GM08714 (cell line): ENCODE measurements around the gene RPTOR.

Experiments
- H3K4me3 ChIP-seq: fragments of 200-500 bp; sonication (Bioruptor generic); 2 replicates; pipeline ENCODE4 v1.5.1; 2014; ENCODE audit warnings: mild to moderate bottlenecking, low read length, inconsistent platforms
- ZNF274 ChIP-seq: IDR thresholded peaks from 2 replicates; pipeline ENCODE4 v1.6.1; 2012; ENCODE audit warnings: mild to moderate bottlenecking, low read depth, low read length

Gene RPTOR

GRCh38 chr17:80584176-80584905 lies 39.7 kb downstream of the RPTOR start:
- no peak overlapping the region for H3K4me3 ChIP-seq
- no peak for TF ChIP-seq ZNF274

DNA sequence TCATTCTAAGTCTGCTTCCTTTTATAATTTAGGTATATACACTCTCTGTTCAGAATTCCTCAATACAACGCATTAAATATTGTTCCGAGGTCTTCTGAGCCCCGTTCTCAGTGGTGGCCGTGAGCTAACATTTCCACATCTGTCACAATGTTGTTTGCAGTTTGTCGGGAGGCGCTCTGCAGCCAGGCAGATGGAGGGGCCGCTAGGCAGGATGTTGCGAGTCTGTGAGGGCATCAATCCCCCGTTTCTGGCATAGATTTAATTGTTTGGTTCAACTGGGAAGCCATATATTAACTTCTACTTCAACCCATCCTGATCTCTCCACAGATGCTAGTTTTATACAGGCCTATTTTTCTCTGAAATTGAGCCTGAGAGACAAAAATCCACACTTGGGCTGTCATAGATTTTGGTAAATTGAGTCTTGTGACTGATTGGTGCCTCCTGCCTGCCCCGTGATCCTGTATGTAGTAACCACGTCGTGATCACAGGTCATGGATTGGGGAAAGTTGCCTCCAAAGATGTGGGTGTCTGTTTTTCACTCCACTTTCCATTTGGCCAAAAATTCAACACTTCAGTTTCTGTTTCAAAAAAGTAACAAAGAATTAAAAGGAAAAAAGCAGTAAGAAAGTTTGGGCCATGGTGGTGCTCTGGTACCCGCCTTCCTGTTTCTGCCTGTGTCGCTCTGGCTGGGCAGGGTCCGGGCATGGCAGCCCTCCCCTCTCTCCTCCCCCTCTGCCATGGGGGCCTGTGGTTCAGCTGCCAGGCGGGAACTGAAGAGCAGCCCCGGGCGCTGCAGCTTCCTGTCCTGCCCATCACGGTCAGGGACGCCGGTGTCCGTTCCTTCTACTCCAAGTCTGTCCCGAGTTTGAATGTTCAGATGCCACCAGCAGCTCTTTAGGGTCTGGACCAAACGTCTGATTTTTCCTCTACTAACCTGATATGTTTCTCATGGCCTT lies 41.5 kb downstream of the RPTOR start:
- no peak for TF ChIP-seq ZNF274
- H3K4me3 ChIP-seq: no peak overlapping the region

DNA sequence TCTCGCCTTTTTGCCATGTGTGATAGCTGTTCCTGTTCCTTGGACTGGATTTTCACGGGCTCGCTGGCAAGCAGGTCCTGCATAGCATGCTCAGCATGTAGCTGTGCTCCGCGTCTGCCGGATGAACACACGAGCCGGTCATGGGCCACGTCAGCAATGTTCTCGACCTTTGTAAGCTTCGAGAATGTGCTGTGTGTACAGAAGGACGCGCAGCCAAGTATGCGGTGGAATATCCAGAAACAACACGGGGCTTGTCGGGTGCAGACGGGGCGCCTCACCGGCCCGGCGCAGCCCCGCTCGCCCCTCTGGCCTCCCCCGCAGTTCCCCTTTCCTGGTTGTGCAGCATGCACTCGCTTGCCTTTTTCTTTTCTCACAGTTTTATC lies 42.2 kb downstream of the RPTOR start:
- no peak for TF ChIP-seq ZNF274

DNA sequence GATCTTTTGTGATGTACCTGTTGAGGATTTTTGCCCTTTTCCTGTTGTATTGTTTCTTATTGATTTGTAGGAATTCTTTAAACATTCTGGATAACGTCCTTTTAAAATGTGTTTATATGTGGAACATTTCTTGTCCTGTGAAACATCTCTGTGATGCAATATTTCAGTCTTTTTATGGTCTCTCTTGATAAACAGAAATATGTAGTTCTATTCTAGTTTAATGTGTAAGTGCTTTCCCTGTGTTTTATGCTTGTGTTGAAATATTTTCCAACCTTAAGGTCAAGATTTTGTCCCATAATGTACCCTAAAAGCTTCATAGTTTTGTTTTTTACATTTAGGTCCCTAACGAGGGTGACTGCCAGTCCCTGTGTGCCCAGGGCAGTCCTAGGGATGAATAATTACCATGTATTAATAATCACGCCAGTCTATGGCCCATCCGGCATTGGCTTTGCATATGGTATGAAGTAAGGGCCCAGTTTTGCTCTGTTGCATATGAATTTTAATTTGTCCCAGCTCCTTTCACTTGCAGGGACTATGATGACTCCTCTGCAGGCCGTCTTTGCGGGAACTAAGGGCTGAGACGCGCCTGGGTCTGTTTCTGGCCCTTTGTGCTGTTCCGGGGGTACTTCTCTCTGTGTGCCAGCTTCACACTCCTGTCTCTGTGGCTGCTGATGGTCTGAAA lies 44.2 kb downstream of the RPTOR start:
- TF ChIP-seq ZNF274: no peak
- no peak overlapping the region for H3K4me3 ChIP-seq

More for the DNA sequence above, 42.2 kb downstream of the RPTOR start:
- H3K4me3 ChIP-seq: no peak overlapping the region

DNA sequence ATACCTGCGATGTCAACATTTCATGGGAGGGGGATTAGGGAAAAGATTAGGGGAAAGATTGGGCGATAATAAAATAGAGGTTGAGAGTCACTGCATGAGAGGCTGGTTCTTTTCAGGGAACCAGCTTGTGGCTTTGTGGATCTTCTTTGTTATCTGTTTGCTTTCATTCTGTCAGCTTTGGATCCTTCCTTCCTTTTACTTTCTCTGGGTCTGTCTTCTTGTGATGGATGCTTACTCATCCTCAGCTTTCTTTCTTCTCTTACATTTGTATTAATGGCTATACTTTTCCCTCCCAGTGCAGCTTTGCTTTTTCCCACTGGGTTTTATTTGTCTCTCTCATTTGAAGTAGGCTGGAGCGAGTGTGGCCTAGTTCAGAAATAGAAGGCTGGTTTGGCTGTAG lies 47.1 kb downstream of the RPTOR start:
- TF ChIP-seq ZNF274: no peak
- H3K4me3 ChIP-seq: no peak overlapping the region

DNA sequence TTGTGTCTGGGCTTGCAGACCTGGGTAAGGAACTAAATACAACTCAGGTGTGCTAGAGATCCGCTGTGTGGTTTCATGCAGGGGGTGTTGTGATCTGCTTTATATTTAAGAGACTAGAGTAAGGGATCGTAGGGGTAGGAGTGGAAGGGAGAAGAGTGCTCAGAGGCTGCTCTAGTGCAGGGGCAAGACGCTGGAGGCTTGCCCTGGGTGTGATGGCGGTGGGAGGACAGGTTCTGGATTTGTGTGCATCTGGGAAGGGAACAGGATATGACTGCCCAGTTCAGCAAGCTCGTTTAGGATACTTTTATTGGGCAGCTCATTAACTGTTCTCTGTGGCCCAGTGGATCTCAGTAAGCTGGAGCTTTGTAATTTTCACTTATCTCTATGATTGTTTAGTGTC lies 47.6 kb downstream of the RPTOR start:
- H3K4me3 ChIP-seq: no peak overlapping the region
- no peak for TF ChIP-seq ZNF274

DNA sequence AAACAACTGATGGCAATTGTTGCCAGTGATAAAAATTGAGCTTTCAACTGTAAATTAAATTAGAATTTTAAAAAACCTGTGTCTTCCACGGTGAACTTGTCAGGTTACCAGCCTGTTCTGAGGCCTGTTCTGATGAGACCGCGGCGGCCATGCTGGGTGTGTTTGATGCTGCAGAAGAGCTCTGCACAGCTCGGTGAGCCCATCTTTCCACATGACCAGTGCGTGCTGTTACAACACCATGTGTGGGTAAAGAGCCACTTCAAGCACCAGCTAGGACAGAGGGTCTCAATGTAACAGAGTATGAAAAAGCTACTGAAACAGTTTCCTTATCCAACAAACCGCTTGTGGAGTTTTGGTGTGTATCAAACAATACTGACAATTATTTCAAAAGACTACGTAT lies 48.5 kb downstream of the RPTOR start:
- TF ChIP-seq ZNF274: no peak
- H3K4me3 ChIP-seq: no peak overlapping the region

DNA sequence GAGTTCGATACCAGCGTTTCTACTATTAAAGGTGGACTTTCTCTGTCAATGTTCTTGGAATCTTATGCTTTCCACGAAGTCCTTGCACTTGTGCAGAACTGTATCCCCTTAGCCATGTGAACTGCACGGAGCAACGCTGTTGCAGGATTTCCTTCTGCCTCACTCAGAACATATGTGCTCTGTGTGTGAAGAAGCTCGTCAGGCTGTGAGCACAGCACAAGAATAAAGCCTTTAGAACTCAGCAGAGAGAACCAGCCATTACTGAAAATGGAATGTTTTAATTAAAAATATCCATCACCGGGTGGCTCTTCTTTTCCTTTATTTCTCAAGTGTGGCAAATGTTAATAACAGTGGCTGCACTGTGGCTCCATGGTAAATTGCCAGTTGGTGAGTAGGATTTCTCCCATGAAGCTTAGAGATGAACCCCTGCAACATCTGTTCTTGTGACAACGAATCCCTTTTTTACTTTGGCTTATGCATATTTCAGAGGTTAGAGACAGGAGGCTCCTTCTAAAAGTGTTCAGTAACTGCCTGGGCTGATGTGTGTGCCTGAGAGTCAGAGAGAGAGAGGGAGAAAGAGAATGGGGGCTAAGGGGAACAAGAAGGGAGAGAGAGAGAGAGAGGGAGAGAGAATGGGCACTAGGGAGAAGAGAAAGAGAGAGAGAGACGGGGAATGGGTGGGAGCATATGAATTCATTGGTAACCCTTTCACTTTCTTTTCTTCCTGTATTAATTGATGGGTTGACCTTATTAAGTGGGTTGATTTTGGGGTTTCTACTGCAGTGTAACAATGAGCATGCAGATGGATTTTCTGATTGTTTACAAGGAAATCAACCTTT lies 50.0 kb downstream of the RPTOR start:
- TF ChIP-seq ZNF274: no peak
- H3K4me3 ChIP-seq: no peak overlapping the region

- TF ChIP-seq ZNF274: no peak
- H3K4me3 ChIP-seq: no peak overlapping the region
These were observed 52.3 kb downstream of the RPTOR start for GRCh38 chr17:80596760-80597608.

- no peak overlapping the region for H3K4me3 ChIP-seq
- no peak for TF ChIP-seq ZNF274
These were observed 54.3 kb downstream of the RPTOR start for GRCh38 chr17:80598813-80599545.

GRCh38 chr17:80599546-80600305 lies 55.1 kb downstream of the RPTOR start:
- H3K4me3 ChIP-seq: no peak overlapping the region
- TF ChIP-seq ZNF274: no peak
